Osteocyte (in vitro differentiated cells): ENCODE measurements around the gene KLHL26. TPM values are rescaled to one million over a fixed set of nuclear protein-coding genes. Genes with fewer than 3 reads are reported as not detected.
A peak's percentile ranks its signal among the peaks of the same experiment; 100 is the strongest.

Experiments
- DNase-seq: peaks from one replicate; pipeline ENCODE4 v3.0.0; 2021; ENCODE audit warnings: mixed read lengths; ENCODE audit not compliant: unreplicated experiment; ENCODE audit errors: extremely low spot score
- H3K27ac Mint-ChIP-seq: one replicate; pipeline ENCODE4 v1.8.0; 2021; ENCODE audit warnings: mild to moderate bottlenecking, mixed read lengths; ENCODE audit not compliant: unreplicated experiment
- H3K27me3 Mint-ChIP-seq: one replicate; pipeline ENCODE4 v1.8.0; 2021; ENCODE audit warnings: mixed read lengths; ENCODE audit not compliant: unreplicated experiment
- H3K36me3 Mint-ChIP-seq: one replicate; pipeline ENCODE4 v1.8.0; 2021; ENCODE audit warnings: mixed read lengths; ENCODE audit not compliant: unreplicated experiment
- H3K4me1 Mint-ChIP-seq: one replicate; pipeline ENCODE4 v1.8.0; 2021; ENCODE audit warnings: mixed read lengths; ENCODE audit not compliant: unreplicated experiment
- H3K4me3 Mint-ChIP-seq: one replicate; pipeline ENCODE4 v1.8.0; 2021; ENCODE audit warnings: mild to moderate bottlenecking, moderate library complexity, mixed read lengths; ENCODE audit not compliant: unreplicated experiment
- H3K9me3 Mint-ChIP-seq: one replicate; pipeline ENCODE4 v1.8.0; 2021; ENCODE audit warnings: mixed read lengths; ENCODE audit not compliant: unreplicated experiment
- total RNA-seq: library from RNA; stranded (reverse); gene quantifications from 2 replicates; pipeline ENCODE4 v1.2.1, GENCODE V29; 2021
- TF ChIP-seq, protein P1 (sequence below): fragments of 200-600 bp; sonication (generic); IDR thresholded peaks from 2 replicates; pipeline ENCODE4 v1.5.0; 2021; ENCODE audit warnings: antibody characterized with exemption, mild to moderate bottlenecking, moderate library complexity

The KLHL26 gene
- total RNA-seq, 1 donor from 2014 or later, result 12.4 TPM

DNA sequence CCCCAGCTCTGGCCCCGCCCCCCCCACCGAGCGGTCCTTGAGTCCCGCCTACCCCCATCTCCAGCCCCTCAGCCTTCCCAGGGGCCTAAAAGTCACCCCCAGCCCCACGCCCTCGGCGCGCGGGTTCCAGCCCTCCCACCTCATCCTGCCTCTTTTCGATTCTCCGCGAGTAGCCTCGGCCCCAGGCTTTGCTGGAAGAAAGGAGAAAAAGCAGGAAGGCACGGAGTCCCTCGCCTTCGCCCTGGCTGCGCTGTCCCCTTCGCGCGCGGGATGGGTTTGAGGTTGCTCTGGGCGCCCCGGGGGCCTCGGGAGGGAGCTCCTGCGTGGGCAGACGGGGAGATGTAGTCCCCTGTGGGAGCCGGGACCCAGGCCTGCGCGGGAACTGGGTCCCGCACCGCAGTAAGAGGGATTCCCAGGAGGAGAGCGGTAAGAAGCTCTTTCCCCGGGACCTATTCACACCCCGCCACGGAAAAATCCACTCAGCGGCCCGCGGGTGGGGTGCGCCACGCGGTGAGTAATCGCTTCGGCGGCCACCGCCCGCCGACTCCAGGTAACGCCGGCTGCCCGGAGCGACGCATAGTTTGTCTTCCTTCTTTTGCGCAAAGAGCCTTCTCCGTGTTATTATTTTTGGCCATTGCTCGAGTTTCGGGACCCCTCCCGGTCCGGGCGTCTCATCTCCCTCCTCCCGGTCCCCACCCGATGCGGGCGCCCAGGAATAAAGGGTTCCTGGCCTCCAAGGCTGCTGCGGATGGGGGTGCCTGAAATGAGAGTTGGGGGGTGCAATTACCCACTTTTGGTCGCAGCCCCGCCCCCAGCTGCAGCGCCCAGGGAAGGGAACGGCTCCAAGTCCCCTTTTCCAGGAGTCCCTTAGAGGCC, 29.4 kb upstream of the KLHL26 start:
- Mint-ChIP-seq H3K27me3 (peaks cover 42% of the 10 kb centered on the region), H3K36me3 (peaks cover 4% of the 10 kb centered on the region), H3K9me3 (no peaks in the 10 kb centered on the region), H3K4me1 (peaks cover 35% of the 10 kb centered on the region), H3K4me3 (peak overlapping the region; percentile 60), H3K27ac (no peak overlapping the region)
- TF ChIP-seq, protein P1, sequence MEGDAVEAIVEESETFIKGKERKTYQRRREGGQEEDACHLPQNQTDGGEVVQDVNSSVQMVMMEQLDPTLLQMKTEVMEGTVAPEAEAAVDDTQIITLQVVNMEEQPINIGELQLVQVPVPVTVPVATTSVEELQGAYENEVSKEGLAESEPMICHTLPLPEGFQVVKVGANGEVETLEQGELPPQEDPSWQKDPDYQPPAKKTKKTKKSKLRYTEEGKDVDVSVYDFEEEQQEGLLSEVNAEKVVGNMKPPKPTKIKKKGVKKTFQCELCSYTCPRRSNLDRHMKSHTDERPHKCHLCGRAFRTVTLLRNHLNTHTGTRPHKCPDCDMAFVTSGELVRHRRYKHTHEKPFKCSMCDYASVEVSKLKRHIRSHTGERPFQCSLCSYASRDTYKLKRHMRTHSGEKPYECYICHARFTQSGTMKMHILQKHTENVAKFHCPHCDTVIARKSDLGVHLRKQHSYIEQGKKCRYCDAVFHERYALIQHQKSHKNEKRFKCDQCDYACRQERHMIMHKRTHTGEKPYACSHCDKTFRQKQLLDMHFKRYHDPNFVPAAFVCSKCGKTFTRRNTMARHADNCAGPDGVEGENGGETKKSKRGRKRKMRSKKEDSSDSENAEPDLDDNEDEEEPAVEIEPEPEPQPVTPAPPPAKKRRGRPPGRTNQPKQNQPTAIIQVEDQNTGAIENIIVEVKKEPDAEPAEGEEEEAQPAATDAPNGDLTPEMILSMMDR, result no peak
- DNase-seq, result no peak

DNA sequence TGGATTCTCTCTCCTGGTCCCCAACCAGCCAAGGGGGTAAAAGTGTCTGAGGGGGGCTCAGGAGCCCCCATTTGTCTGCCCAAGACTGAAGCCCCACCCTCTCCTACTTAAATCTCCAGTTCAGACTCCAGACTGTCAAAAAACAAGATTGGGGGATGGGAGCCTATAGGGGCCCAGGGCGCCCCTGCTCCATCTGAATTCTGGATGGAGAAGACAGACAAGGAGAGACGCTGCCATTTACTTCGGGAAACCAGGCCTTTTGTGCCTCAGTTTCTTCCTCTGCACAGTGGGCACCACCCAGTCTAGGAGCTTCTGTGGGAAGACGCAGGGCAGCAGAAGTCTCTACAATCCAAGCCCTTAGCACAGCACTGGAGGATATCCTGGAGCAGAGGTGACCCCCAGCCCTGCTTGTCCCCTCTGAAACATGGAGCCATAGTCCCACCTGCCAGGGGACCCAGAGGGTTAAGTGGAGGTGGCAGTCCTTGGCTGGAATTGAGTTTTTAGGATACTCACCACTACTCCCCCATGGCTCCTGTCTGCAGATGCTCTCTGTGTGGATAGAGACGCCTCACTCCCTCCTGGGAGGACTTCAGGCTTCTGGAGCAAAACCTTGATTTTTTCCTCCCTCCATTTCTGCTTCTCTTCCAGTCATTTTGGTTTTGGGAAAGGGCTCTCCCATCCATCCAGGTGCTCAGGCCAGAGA, 28.6 kb upstream of the KLHL26 start:
- Mint-ChIP-seq H3K36me3 (peaks cover 4% of the 10 kb centered on the region), H3K27ac (no peak overlapping the region), H3K4me1 (peaks cover 34% of the 10 kb centered on the region), H3K4me3 (no peak overlapping the region), H3K27me3 (peaks cover 41% of the 10 kb centered on the region), H3K9me3 (no peaks in the 10 kb centered on the region)
- DNase-seq, result no peak
- TF ChIP-seq, protein P1, result no peak

DNA sequence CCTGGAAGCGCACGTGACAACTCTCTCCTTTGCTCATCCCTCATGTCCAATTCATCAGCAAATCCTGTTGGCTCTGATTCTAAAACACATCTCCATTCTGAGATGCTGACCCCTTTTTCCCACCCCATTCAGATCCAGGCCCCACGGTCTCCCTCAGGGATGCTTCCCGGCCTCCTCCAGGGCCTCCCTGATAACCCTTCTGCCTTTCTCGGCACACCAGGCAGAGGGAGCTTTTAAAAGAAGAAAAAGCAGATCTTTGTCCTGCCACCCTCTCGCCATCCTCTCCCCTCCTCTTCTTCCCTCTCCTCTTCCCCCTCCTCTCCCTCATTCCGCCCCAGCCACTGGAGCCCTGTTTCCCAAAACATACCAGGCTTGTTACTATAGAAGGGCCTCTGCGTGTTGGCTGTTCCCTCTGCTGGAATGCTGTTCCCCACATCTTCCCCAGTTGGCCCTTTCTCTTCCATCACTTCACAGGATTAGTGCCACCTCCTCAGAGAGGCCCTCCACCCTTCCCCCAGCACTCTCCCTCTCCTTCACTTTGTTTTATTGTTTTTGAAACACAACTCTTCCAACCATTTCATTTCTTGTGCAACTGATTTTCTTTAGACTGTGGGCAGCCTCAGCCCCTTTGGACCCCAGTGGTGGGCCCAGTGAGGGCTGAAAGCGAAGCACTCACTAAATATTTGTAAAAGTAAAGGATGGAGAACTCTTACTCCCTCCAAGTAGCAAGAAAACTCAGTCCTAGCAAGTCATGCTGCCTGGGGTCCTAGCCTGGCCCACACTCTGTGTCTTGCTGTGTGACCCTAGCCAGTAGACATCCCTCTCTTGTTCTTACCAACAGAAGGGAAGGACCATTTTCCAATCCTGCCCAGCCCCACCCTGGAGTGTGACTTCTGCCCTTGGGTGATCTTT, 27.8 kb upstream of the KLHL26 start:
- TF ChIP-seq, protein P1, result no peak
- Mint-ChIP-seq H3K4me3 (no peak overlapping the region), H3K36me3 (peaks cover 4% of the 10 kb centered on the region), H3K27ac (no peak overlapping the region), H3K4me1 (peaks cover 32% of the 10 kb centered on the region), H3K9me3 (no peaks in the 10 kb centered on the region), H3K27me3 (peaks cover 44% of the 10 kb centered on the region)
- no peak for DNase-seq

DNA sequence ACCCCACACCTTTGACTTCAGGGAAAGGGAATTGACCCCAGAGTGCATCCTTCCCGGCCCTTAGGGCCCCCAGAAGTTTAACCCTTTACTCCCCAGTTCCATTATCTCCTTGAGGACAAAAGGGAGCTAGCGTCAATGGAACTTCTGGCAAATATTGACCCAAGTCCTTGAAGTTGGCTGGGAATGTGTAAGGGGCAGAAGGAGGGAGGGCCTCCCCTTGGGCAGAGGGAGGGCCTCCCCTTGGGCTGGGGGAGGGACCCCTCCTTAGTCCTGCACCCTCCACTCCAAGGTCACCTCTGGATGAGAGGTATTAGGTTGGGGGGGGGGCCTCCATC, 27.1 kb upstream of the KLHL26 start:
- Mint-ChIP-seq H3K27ac (no peak overlapping the region), H3K4me3 (no peak overlapping the region), H3K4me1 (peaks cover 30% of the 10 kb centered on the region), H3K9me3 (no peaks in the 10 kb centered on the region), H3K27me3 (peaks cover 50% of the 10 kb centered on the region), H3K36me3 (peaks cover 4% of the 10 kb centered on the region)
- TF ChIP-seq, protein P1, result no peak
- DNase-seq, result no peak
